Measurements from ENCODE around the gene TMEM154.

TMEM154 gene

DNA sequence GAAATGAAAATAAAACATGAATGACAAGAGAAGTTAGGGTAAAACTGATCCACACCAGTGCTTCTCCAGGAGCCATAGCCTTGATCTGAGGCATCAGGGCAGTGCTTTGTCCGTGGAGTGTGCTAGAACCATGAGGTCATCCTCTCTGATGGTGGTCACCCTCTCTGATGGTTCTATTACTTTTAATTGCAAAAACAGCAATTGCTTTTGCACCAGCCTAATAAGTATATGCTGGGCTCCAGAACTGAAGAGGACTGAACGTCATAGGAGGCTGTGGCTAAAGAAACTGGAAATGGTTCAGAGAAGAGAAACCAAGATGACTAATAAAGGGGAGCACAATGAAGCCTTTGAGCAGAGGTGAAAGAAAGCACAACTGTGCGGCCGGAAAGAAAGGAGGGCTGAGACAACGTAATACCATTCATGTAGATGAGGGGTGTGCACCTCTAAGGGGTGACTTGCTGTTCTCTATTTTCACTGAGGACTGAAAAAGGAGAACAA lies 17.0 kb upstream of the TMEM154 start:
- Histone ChIP-seq H3K27ac (ENCODE audit: low read depth, low read length, severe bottlenecking) (no peak overlapping the region), H3K4me1 (ENCODE audit: control insufficient read depth, insufficient read depth, low read length, poor library complexity, severe bottlenecking) (peaks cover 7% of the 10 kb centered on the region), H3K36me3 (ENCODE audit: control insufficient read depth, insufficient read depth, low read length) (no peaks in the 10 kb centered on the region), H3K4me3 (ENCODE audit: extremely low read depth, insufficient read depth, low read length, poor library complexity, severe bottlenecking) (no peak overlapping the region), H3K9me3 (ENCODE audit: control insufficient read depth, low read length) (no peaks in the 10 kb centered on the region)
- WGBS, 2 experiments (ENCODE audit: insufficient coverage in 2 of 2), result 70 to 84% methylated on average over 2 to 3 of the region's 5 CpGs

DNA sequence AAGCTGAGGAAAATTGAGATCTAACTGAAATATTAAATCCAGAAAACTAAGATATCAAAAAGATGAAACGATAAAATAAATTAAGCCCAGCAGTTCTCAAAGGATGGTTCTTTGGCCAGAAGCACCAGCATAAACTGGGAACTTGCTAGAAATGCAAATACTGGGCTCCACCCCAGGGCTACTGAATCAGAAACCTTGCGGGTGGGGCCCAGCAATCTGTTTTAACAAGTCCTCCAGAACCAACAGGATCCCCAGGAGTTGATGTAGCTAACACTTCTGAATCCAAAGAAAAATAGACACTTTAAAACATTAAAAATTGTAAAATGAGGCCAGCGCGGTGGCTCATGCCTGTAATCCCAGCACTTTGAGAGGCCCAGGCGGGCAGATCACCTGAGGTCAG lies 14.1 kb upstream of the TMEM154 start:
- no peaks in the 10 kb centered on the region for H3K36me3 ChIP-seq (ENCODE audit: control insufficient read depth, insufficient read depth, low read length)
- peaks cover 19% of the 10 kb centered on the region for H3K4me1 ChIP-seq (ENCODE audit: control insufficient read depth, insufficient read depth, low read length, poor library complexity, severe bottlenecking)
- H3K4me3 ChIP-seq (ENCODE audit: extremely low read depth, insufficient read depth, low read length, poor library complexity, severe bottlenecking), result no peak overlapping the region
- WGBS, 2 experiments (ENCODE audit: insufficient coverage in 2 of 2), result 84 to 100% methylated on average over 3 to 4 of the region's 5 CpGs
- no peak overlapping the region for H3K27ac ChIP-seq (ENCODE audit: low read depth, low read length, severe bottlenecking)
- H3K9me3 ChIP-seq (ENCODE audit: control insufficient read depth, low read length), result no peaks in the 10 kb centered on the region

DNA sequence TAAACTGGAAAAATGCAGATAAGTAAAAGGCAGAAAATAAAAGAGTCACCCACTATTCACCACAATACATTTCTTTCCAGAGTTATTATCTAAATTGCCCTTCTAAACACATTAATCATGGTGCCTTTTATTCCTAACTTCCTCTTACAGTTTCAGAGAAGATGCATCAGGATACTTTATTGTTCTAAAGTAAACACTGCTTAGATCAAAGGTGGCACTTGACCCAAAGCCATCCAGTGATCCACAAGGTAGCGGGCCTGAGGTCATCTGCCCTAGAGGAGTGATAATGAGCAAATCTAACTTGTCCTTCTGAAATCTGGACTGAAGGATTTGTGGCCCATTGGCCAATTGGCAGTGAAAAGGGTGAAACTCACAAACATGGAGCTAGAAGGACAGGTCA lies 12.0 kb upstream of the TMEM154 start:
- no peaks in the 10 kb centered on the region for H3K9me3 ChIP-seq (ENCODE audit: control insufficient read depth, low read length)
- H3K36me3 ChIP-seq (ENCODE audit: control insufficient read depth, insufficient read depth, low read length), result no peaks in the 10 kb centered on the region
- no peak overlapping the region for H3K4me3 ChIP-seq (ENCODE audit: extremely low read depth, insufficient read depth, low read length, poor library complexity, severe bottlenecking)
- peaks cover 14% of the 10 kb centered on the region for H3K4me1 ChIP-seq (ENCODE audit: control insufficient read depth, insufficient read depth, low read length, poor library complexity, severe bottlenecking)
- no peak overlapping the region for H3K27ac ChIP-seq (ENCODE audit: low read depth, low read length, severe bottlenecking)
- 100% methylated on average over 1 of the region's 1 CpG for WGBS, 2 experiments (ENCODE audit: insufficient coverage in 2 of 2)

DNA sequence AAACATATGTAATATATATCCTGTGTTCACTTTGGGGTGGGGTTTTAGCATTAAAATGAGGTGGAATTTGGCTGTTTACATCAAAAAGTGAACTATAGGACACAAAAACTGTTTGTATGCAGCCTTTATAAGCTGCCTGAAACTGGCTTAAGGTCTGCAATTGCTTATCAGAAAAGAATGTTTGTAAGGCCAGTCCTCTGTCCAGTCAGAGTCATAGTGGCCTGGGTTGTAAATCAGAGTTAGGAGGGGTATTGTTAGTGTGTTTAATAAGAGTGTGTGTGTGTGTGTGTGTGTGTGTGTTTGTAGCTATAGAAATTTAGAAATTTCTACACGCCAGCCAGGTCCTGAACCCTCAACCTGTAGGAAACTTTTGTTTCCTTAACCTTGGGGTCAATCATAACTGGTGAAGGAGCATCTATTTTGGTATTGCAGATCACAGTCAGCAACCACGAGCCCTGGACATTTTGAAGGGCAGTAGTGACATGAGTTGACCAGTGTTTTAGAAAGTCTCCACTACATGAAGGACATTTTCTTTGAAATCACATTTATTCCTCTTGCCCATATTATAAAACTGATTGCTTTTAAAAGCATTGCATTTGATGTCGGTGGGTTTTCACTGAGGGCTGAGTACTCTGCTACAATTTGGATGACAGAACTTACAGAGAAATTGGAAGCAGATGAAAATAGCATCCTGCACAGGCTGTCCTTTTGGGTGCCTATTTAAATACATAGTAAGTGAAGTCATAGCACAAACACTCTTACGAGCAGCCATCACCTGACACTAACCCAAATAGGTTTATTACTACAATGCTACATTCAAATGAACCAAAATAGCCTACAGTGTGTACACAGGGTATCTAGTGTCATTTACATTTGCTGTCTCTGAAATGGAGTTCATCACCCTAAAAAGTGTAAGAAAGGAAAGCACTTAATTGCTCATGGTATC lies 11.2 kb upstream of the TMEM154 start:
- Histone ChIP-seq H3K9me3 (ENCODE audit: control insufficient read depth, low read length) (no peaks in the 10 kb centered on the region), H3K4me1 (ENCODE audit: control insufficient read depth, insufficient read depth, low read length, poor library complexity, severe bottlenecking) (peaks cover 12% of the 10 kb centered on the region), H3K36me3 (ENCODE audit: control insufficient read depth, insufficient read depth, low read length) (no peaks in the 10 kb centered on the region), H3K4me3 (ENCODE audit: extremely low read depth, insufficient read depth, low read length, poor library complexity, severe bottlenecking) (no peak overlapping the region), H3K27ac (ENCODE audit: low read depth, low read length, severe bottlenecking) (no peak overlapping the region)
- 100% methylated on average over 1 of the region's 4 CpGs; no CpG with 5 or more reads in 1 of the 2 experiments for WGBS, 2 experiments (ENCODE audit: insufficient coverage in 2 of 2)

DNA sequence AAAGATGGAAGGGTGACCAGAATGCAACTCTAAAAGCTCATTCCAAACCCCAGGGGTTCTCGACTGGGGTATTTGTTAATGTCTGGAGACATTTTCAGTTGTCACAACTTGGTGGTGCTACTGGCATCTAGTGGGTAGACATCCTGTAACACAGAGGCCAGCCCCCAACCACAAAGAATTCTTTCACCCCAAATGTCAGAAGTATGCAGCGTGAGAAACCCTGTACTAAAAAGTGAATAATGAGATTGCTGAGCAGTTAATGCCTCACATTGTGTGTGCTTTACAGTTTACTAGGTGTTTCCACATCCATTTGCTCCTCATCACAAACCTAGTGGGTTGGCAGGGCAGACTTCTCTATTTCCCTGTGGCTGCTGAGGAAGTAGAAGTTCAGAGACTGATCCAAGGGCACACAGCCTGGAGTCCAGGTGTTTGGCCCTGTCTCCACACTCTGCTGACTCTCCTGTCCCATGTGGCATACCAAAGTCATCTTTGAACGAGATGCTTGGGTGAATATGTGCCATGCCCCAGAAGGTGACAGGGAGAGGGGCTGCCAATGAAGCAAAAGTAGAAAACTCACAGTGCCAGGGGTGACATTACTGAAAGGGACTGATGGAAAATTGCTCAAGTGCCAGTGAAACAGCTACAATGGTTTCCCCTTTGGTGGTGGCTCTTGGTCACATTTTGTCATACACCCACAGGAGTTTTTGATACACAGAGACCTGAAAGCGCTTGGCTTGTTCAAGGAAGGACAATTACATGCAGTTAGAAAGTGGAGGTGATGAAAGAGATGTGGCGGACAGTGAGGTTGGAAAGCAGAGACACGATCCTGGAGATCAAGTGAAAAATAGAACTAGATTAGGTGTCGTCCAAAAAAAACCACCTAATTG lies 10.1 kb upstream of the TMEM154 start:
- Histone ChIP-seq H3K27ac (ENCODE audit: low read depth, low read length, severe bottlenecking) (no peak overlapping the region), H3K4me3 (ENCODE audit: extremely low read depth, insufficient read depth, low read length, poor library complexity, severe bottlenecking) (no peak overlapping the region), H3K4me1 (ENCODE audit: control insufficient read depth, insufficient read depth, low read length, poor library complexity, severe bottlenecking) (peaks cover 12% of the 10 kb centered on the region), H3K36me3 (ENCODE audit: control insufficient read depth, insufficient read depth, low read length) (no peaks in the 10 kb centered on the region), H3K9me3 (ENCODE audit: control insufficient read depth, low read length) (no peaks in the 10 kb centered on the region)
- WGBS, 2 experiments (ENCODE audit: insufficient coverage in 2 of 2), result 90 to 92% methylated on average over 4 to 5 of the region's 7 CpGs

DNA sequence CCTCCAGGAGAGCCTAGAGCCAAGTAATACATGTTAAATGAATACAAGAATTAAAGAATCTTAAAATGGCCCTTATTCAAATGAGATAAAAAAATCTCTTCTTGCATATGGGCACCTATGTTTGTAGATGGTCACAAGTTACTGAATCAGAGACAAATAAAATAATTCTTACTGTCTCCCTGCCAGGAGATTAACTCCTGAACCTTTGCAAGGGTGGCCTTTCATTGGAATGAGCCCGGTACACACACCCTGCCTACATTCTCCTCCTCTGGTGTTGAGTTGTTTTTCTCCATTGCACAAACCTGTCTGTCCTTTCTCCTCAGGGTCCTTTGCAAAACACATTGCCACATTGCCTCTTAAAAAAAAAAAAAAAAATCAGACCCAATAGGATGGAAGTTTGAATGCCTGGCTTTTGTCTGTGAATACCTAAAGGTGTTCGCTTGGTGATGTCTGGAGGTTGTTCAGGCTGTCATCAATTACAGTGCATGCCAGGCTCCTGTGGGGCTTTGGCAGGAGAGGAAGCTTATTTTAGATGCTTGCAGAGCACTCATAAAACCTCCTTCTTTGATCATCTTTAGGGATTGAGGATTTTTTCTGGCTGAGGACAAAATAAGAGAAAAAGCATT lies 8.3 kb upstream of the TMEM154 start:
- H3K4me1 ChIP-seq (ENCODE audit: control insufficient read depth, insufficient read depth, low read length, poor library complexity, severe bottlenecking), result peaks cover 17% of the 10 kb centered on the region
- WGBS, 2 experiments (ENCODE audit: insufficient coverage in 2 of 2), result 86 to 100% methylated on average over 1 of the region's 2 CpGs
- no peak overlapping the region for H3K4me3 ChIP-seq (ENCODE audit: extremely low read depth, insufficient read depth, low read length, poor library complexity, severe bottlenecking)
- H3K36me3 ChIP-seq (ENCODE audit: control insufficient read depth, insufficient read depth, low read length), result no peaks in the 10 kb centered on the region
- no peaks in the 10 kb centered on the region for H3K9me3 ChIP-seq (ENCODE audit: control insufficient read depth, low read length)
- no peak overlapping the region for H3K27ac ChIP-seq (ENCODE audit: low read depth, low read length, severe bottlenecking)

DNA sequence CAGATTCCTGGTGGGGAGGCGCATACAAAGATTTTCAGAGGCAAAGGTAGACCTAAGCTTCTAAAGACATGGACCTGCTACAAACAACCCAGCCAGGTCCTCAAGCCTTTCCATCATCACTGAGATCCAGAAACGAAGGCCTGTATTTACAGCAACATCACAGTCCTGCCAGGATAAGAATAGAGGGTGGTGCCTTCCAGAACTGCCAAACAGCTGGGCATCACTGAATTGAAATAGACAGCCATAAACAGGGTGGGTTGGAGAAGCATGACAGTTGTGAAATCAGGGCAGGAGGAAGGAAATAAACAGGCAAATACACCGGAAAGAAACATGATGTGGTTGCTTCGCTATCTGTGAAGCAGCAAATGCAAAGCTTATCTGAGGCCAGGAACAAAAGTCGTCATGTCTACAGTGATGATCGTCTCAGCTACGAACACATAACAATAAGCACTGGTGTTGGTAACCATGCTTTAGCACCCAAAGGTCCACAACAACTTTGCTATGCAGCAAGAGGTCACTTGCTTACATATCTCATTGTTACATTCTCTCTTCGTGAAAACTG lies 6.7 kb upstream of the TMEM154 start:
- WGBS, 2 experiments (ENCODE audit: insufficient coverage in 2 of 2), result 82 to 92% methylated on average over 6 to 7 of the region's 8 CpGs
- no peak overlapping the region for H3K4me3 ChIP-seq (ENCODE audit: extremely low read depth, insufficient read depth, low read length, poor library complexity, severe bottlenecking)

DNA sequence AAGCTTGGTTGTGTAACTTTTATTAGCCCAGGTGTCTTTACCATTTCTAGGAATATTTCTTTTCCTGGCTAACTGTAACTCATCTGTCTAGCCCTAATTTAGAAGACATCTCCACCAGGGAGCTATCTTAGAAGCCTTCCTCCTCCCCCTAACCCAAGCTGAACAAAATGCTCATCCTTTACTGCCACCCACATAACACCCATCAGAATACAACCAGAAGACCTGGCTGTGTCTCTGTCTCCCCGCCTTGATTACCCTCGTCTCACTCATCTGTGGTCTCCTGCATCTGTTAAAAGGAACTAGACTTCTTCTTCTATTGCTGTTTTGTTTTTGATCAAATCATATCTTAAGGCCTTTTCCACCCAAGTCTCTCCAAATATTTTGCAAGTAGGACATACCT lies 4.8 kb upstream of the TMEM154 start:
- Histone ChIP-seq H3K4me1 (ENCODE audit: control insufficient read depth, insufficient read depth, low read length, poor library complexity, severe bottlenecking) (peaks cover 27% of the 10 kb centered on the region), H3K9me3 (ENCODE audit: control insufficient read depth, low read length) (no peaks in the 10 kb centered on the region), H3K36me3 (ENCODE audit: control insufficient read depth, insufficient read depth, low read length) (no peaks in the 10 kb centered on the region), H3K27ac (ENCODE audit: low read depth, low read length, severe bottlenecking) (no peak overlapping the region), H3K4me3 (ENCODE audit: extremely low read depth, insufficient read depth, low read length, poor library complexity, severe bottlenecking) (no peak overlapping the region)
- WGBS, 2 experiments (ENCODE audit: insufficient coverage in 2 of 2), result 94% methylated on average over 2 of the region's 2 CpGs; no CpG with 5 or more reads in 1 of the 2 experiments

More for the DNA sequence above, 6.7 kb upstream of the TMEM154 start:
- H3K27ac ChIP-seq (ENCODE audit: low read depth, low read length, severe bottlenecking), result no peak overlapping the region
- no peaks in the 10 kb centered on the region for H3K36me3 ChIP-seq (ENCODE audit: control insufficient read depth, insufficient read depth, low read length)
- peaks cover 28% of the 10 kb centered on the region for H3K4me1 ChIP-seq (ENCODE audit: control insufficient read depth, insufficient read depth, low read length, poor library complexity, severe bottlenecking)
- H3K9me3 ChIP-seq (ENCODE audit: control insufficient read depth, low read length), result no peaks in the 10 kb centered on the region

DNA sequence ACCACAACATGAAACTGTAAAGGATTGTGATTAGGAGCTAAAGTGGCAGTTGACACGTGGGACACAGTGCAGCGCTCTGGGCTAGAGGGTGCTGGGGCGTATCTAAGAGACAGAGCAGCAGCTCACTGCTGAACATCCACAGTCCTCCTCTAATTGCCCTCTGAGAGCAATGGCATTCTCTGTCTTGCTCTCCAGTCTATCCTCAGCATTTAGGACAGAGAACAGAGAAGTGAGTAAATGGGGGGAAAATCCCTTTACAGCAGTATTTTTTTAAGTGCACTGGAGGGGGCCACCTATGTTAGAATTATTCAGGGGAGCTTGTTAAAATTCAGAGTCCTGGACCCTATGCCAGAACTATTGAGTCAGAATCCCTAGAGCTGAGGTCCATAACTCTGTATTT lies 4.2 kb upstream of the TMEM154 start:
- Histone ChIP-seq H3K4me3 (ENCODE audit: extremely low read depth, insufficient read depth, low read length, poor library complexity, severe bottlenecking) (no peak overlapping the region), H3K4me1 (ENCODE audit: control insufficient read depth, insufficient read depth, low read length, poor library complexity, severe bottlenecking) (peaks cover 28% of the 10 kb centered on the region), H3K36me3 (ENCODE audit: control insufficient read depth, insufficient read depth, low read length) (no peaks in the 10 kb centered on the region), H3K9me3 (ENCODE audit: control insufficient read depth, low read length) (no peaks in the 10 kb centered on the region), H3K27ac (ENCODE audit: low read depth, low read length, severe bottlenecking) (no peak overlapping the region)
- WGBS, 2 experiments (ENCODE audit: insufficient coverage in 2 of 2), result 89 to 100% methylated on average over 1 to 3 of the region's 3 CpGs

Data from mesodermal cell (in vitro differentiated cells).